Measurements from ENCODE around the gene BNC2. TPM values are rescaled to one million over a fixed set of nuclear protein-coding genes. Genes with fewer than 3 reads are reported as not detected.

The BNC2 gene
- total RNA-seq, 1 donor from 2014 or later = 2.4 TPM

GRCh38 chr9:16846367-16846766 is 24.1 kb downstream of the BNC2 start:
- Histone ChIP-seq H4K20me1 (ENCODE audit: low read depth) (no peaks in the 10 kb centered on the region), H3K4me1 (peaks cover 6% of the 10 kb centered on the region), H3K79me2 (ENCODE audit: low read depth) (no peaks in the 10 kb centered on the region), H3K4me2 (no peak overlapping the region), H3K4me3 (no peak overlapping the region), H3K9ac (no peak overlapping the region), H3K36me3 (no peaks in the 10 kb centered on the region), H3K27ac (no peak overlapping the region), H3K9me3 (ENCODE audit: low read depth) (no peaks in the 10 kb centered on the region), H2AFZ (replicated peaks) (no peak overlapping the region), H3K27me3 (no peaks in the 10 kb centered on the region), H3F3A (ENCODE audit: low read depth) (no peaks in the 10 kb centered on the region)
- no peak overlapping the region for H3K4me3 Mint-ChIP-seq
- H3K27me3 Mint-ChIP-seq (ENCODE audit: insufficient read depth, low read depth) = no peaks in the 10 kb centered on the region
- no peak overlapping the region for H3K27ac Mint-ChIP-seq
- DNase-seq (ENCODE audit: low spot score) = no peak
- peaks cover 2% of the 10 kb centered on the region for H3K9me3 Mint-ChIP-seq
- no peaks in the 10 kb centered on the region for H3K36me3 Mint-ChIP-seq
- H3K4me1 Mint-ChIP-seq = no peaks in the 10 kb centered on the region
- TF ChIP-seq EZH2 (IDR thresholded peaks at IDR 0.05) = no peak
- no peak for TF ChIP-seq CTCF (IDR thresholded peaks at IDR 0.05)
- no peak for TF ChIP-seq EZH2phosphoT487 (IDR thresholded peaks at IDR 0.05)

DNA sequence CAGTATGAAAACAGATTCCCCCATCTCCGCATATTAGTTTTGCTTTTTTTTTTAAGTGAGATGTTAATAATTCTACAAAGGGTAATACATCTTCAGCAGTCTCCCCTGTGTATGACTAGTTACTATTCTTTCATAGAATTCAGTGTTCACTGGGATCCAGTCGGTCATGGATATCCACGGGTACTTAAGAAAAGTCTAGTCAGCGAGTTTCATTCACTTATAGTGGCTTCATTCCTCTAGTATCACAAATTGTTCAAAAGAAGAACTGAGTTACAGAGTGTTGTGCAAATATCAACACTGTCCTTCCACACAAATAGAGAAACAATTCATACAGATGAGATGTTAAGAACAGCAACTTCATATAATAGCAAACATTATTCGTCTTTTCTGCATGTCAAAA is 35.7 kb downstream of the BNC2 start:
- Mint-ChIP-seq H3K36me3 (peaks cover 5% of the 10 kb centered on the region), H3K27me3 (ENCODE audit: insufficient read depth, low read depth) (peaks cover 4% of the 10 kb centered on the region), H3K4me3 (no peak overlapping the region), H3K27ac (no peak overlapping the region), H3K9me3 (peaks cover 6% of the 10 kb centered on the region), H3K4me1 (peaks cover 2% of the 10 kb centered on the region)
- H2AFZ ChIP-seq (replicated peaks) = no peak overlapping the region
- H3K4me3 ChIP-seq = no peak overlapping the region
- no peak for DNase-seq (ENCODE audit: low spot score)
- H4K20me1 ChIP-seq (ENCODE audit: low read depth) = no peaks in the 10 kb centered on the region
- no peaks in the 10 kb centered on the region for H3K36me3 ChIP-seq
- no peak overlapping the region for H3K9ac ChIP-seq
- H3K27ac ChIP-seq = no peak overlapping the region
- no peaks in the 10 kb centered on the region for H3K9me3 ChIP-seq (ENCODE audit: low read depth)
- H3K4me1 ChIP-seq = no peaks in the 10 kb centered on the region
- no peaks in the 10 kb centered on the region for H3K27me3 ChIP-seq
- no peaks in the 10 kb centered on the region for H3F3A ChIP-seq (ENCODE audit: low read depth)
- TF ChIP-seq EZH2phosphoT487 (IDR thresholded peaks at IDR 0.05) (no peak), EZH2 (IDR thresholded peaks at IDR 0.05) (no peak), CTCF (IDR thresholded peaks at IDR 0.05) (no peak)
- no peaks in the 10 kb centered on the region for H3K79me2 ChIP-seq (ENCODE audit: low read depth)
- H3K4me2 ChIP-seq = no peak overlapping the region

DNA sequence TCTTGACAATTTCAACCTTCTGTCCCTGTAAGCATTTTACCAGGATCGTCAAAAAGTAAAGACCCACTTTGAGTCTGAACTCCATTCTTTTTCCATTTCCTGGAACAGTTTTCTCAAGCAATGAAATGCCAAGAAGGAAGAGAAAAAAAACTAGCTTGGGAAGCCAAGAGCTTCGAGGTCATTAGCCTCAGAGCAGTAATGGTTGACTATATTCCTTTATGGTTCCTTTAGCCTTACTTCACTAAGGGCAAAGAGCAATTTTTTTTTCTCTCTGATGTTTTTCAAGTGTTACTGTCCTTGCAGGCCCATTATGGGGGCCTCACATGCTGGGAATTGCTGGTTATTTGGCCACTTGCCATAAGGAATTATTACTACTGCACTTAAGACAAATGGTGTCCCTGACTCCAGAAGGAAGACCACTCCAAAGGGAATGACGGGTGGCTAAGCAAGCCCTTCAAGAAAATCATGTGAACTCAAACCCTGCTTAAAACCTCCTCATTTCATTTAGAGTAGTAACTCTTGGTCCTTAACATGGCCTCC is 37.1 kb downstream of the BNC2 start:
- no peak overlapping the region for H3K4me3 ChIP-seq
- no peaks in the 10 kb centered on the region for H3K27me3 ChIP-seq
- TF ChIP-seq CTCF (IDR thresholded peaks at IDR 0.05) (no peak), EZH2 (IDR thresholded peaks at IDR 0.05) (no peak), EZH2phosphoT487 (IDR thresholded peaks at IDR 0.05) (no peak)
- H3K4me1 ChIP-seq = peaks cover 11% of the 10 kb centered on the region
- Mint-ChIP-seq H3K27ac (no peak overlapping the region), H3K4me3 (no peak overlapping the region), H3K27me3 (ENCODE audit: insufficient read depth, low read depth) (peaks cover 2% of the 10 kb centered on the region), H3K9me3 (peaks cover 6% of the 10 kb centered on the region), H3K4me1 (peaks cover 11% of the 10 kb centered on the region), H3K36me3 (peaks cover 5% of the 10 kb centered on the region)
- H3K4me2 ChIP-seq = no peak overlapping the region
- H3K9ac ChIP-seq = no peak overlapping the region
- H3F3A ChIP-seq (ENCODE audit: low read depth) = peaks cover under 1% of the 10 kb centered on the region
- DNase-seq (ENCODE audit: low spot score) = no peak
- H3K9me3 ChIP-seq (ENCODE audit: low read depth) = no peaks in the 10 kb centered on the region
- H3K36me3 ChIP-seq = no peaks in the 10 kb centered on the region
- H3K27ac ChIP-seq = no peak overlapping the region
- H2AFZ ChIP-seq (replicated peaks) = no peak overlapping the region
- no peaks in the 10 kb centered on the region for H4K20me1 ChIP-seq (ENCODE audit: low read depth)
- no peaks in the 10 kb centered on the region for H3K79me2 ChIP-seq (ENCODE audit: low read depth)
